T-helper 2 cell treated with Interferon-gamma antibody and Interleukin-4, amounts not matched to agents 5 μg/mL and 100 μg/mL, for 36 hours (primary cell): ENCODE measurements around the gene MYL12B.
"Not testable (repeated sequence)": the region's sequence is repeated elsewhere in the genome, so short reads cannot be mapped to it uniquely, and the experiment has no call there.

Source experiments
- DNase-seq: peaks from one replicate; pipeline ENCODE4 v3.0.0; 2021; ENCODE audit warnings: low spot score
- H3K27ac Mint-ChIP-seq: one replicate; pipeline ENCODE4 v1.8.0; 2021; ENCODE audit warnings: mild to moderate bottlenecking, mixed read lengths
- H3K27me3 Mint-ChIP-seq: one replicate; pipeline ENCODE4 v1.8.0; 2021; ENCODE audit warnings: low read depth, mixed read lengths
- H3K36me3 Mint-ChIP-seq: one replicate; pipeline ENCODE4 v1.8.0; 2021; ENCODE audit warnings: low read depth, mixed read lengths
- H3K4me1 Mint-ChIP-seq: one replicate; pipeline ENCODE4 v1.8.0; 2021; ENCODE audit warnings: low read depth, mixed read lengths
- H3K4me3 Mint-ChIP-seq: one replicate; pipeline ENCODE4 v1.8.0; 2022; ENCODE audit warnings: mild to moderate bottlenecking, moderate library complexity, mixed read lengths
- H3K9me3 Mint-ChIP-seq: one replicate; pipeline ENCODE4 v1.8.0; 2021; ENCODE audit warnings: mixed read lengths

The MYL12B gene

GRCh38 chr18:3261373-3262233 is at the start of gene MYL12B:
MYL12B (plus strand) TSS chr18:3262133; CDS start chr18:3272899, 10,766 bp downstream.
- Mint-ChIP-seq H3K9me3 (no peaks in the 10 kb centered on the region), H3K36me3 (peaks cover 50% of the 10 kb centered on the region), H3K27ac (peak within 1 kb of the TSS; percentile 99), H3K4me1 (peaks cover 77% of the 10 kb centered on the region), H3K4me3 (peak within 1 kb of the TSS; percentile 96), H3K27me3 (no peaks in the 10 kb centered on the region)
- DNase-seq, result peak; percentile 80

- DNase-seq, result no peak
- H3K27me3 Mint-ChIP-seq, result no peaks in the 10 kb centered on the region
- no peak overlapping the region for H3K4me3 Mint-ChIP-seq
- H3K9me3 Mint-ChIP-seq, result no peaks in the 10 kb centered on the region
- H3K27ac Mint-ChIP-seq, result no peak overlapping the region
- peaks cover 15% of the 10 kb centered on the region for H3K4me1 Mint-ChIP-seq
- H3K36me3 Mint-ChIP-seq, result no peaks in the 10 kb centered on the region
Measured at GRCh38 chr18:3212657-3213056, 49.3 kb upstream of the MYL12B start.

GRCh38 chr18:3213300-3214059 is 48.5 kb upstream of the MYL12B start:
- no peak overlapping the region for H3K27ac Mint-ChIP-seq
- peaks cover 15% of the 10 kb centered on the region for H3K4me1 Mint-ChIP-seq
- H3K36me3 Mint-ChIP-seq, result no peaks in the 10 kb centered on the region
- no peaks in the 10 kb centered on the region for H3K27me3 Mint-ChIP-seq
- DNase-seq, result no peak
- no peaks in the 10 kb centered on the region for H3K9me3 Mint-ChIP-seq
- H3K4me3 Mint-ChIP-seq, result no peak overlapping the region

- DNase-seq, result no peak
- Mint-ChIP-seq H3K9me3 (no peaks in the 10 kb centered on the region), H3K36me3 (no peaks in the 10 kb centered on the region), H3K27ac (no peak overlapping the region), H3K27me3 (peaks cover 10% of the 10 kb centered on the region), H3K4me1 (peaks cover 12% of the 10 kb centered on the region), H3K4me3 (no peak overlapping the region)
Measured at GRCh38 chr18:3214855-3215637, 46.9 kb upstream of the MYL12B start.

GRCh38 chr18:3216987-3217386 is 44.9 kb upstream of the MYL12B start:
- H3K4me3 Mint-ChIP-seq, result no peak overlapping the region
- H3K4me1 Mint-ChIP-seq, result peaks cover 11% of the 10 kb centered on the region
- H3K9me3 Mint-ChIP-seq, result no peaks in the 10 kb centered on the region
- no peak for DNase-seq
- H3K36me3 Mint-ChIP-seq, result no peaks in the 10 kb centered on the region
- peaks cover 21% of the 10 kb centered on the region for H3K27me3 Mint-ChIP-seq
- H3K27ac Mint-ChIP-seq, result no peak overlapping the region

- peaks cover 30% of the 10 kb centered on the region for H3K27me3 Mint-ChIP-seq
- H3K4me3 Mint-ChIP-seq, result no peak overlapping the region
- H3K9me3 Mint-ChIP-seq, result no peaks in the 10 kb centered on the region
- peaks cover 9% of the 10 kb centered on the region for H3K4me1 Mint-ChIP-seq
- no peak for DNase-seq
- H3K36me3 Mint-ChIP-seq, result no peaks in the 10 kb centered on the region
- H3K27ac Mint-ChIP-seq, result no peak overlapping the region
Measured at GRCh38 chr18:3217948-3218647, 43.8 kb upstream of the MYL12B start.

GRCh38 chr18:3218819-3219218 is 43.1 kb upstream of the MYL12B start:
- no peaks in the 10 kb centered on the region for H3K36me3 Mint-ChIP-seq
- no peaks in the 10 kb centered on the region for H3K9me3 Mint-ChIP-seq
- H3K27ac Mint-ChIP-seq, result no peak overlapping the region
- peaks cover 32% of the 10 kb centered on the region for H3K27me3 Mint-ChIP-seq
- no peak for DNase-seq
- H3K4me1 Mint-ChIP-seq, result peaks cover 8% of the 10 kb centered on the region
- no peak overlapping the region for H3K4me3 Mint-ChIP-seq

- peaks cover 32% of the 10 kb centered on the region for H3K27me3 Mint-ChIP-seq
- no peaks in the 10 kb centered on the region for H3K9me3 Mint-ChIP-seq
- H3K27ac Mint-ChIP-seq, result no peak overlapping the region
- peaks cover 8% of the 10 kb centered on the region for H3K4me1 Mint-ChIP-seq
- DNase-seq, result no peak
- no peak overlapping the region for H3K4me3 Mint-ChIP-seq
- H3K36me3 Mint-ChIP-seq, result no peaks in the 10 kb centered on the region
Measured at GRCh38 chr18:3219241-3219630, 42.7 kb upstream of the MYL12B start.

GRCh38 chr18:3219631-3220335 is 42.1 kb upstream of the MYL12B start, which contains the start of gene MYOM1:
MYOM1 (minus strand) TSS chr18:3219968; CDS start chr18:3215223, 4,745 bp downstream.
- H3K27ac Mint-ChIP-seq, result no peak within 1 kb of the TSS
- DNase-seq, result no peak
- H3K27me3 Mint-ChIP-seq, result peaks cover 32% of the 10 kb centered on the region

GRCh38 chr18:3220868-3221267 is 41.1 kb upstream of the MYL12B start:
- H3K27me3 Mint-ChIP-seq, result peaks cover 32% of the 10 kb centered on the region
- H3K36me3 Mint-ChIP-seq, H3K9me3 Mint-ChIP-seq, H3K4me1 Mint-ChIP-seq, DNase-seq, H3K27ac Mint-ChIP-seq, H3K4me3 Mint-ChIP-seq: not testable (repeated sequence)

More at GRCh38 chr18:3219631-3220335, 42.1 kb upstream of the MYL12B start, which contains the start of gene MYOM1:
- Mint-ChIP-seq H3K36me3 (no peaks in the 10 kb centered on the region), H3K4me1 (peaks cover 8% of the 10 kb centered on the region), H3K9me3 (no peaks in the 10 kb centered on the region), H3K4me3 (no peak within 1 kb of the TSS)

GRCh38 chr18:3221496-3221895 is 40.4 kb upstream of the MYL12B start:
- DNase-seq, result no peak
- H3K36me3 Mint-ChIP-seq, result no peaks in the 10 kb centered on the region
- H3K9me3 Mint-ChIP-seq, result no peaks in the 10 kb centered on the region
- peaks cover 35% of the 10 kb centered on the region for H3K27me3 Mint-ChIP-seq
- H3K27ac Mint-ChIP-seq, result no peak overlapping the region
- H3K4me3 Mint-ChIP-seq, result no peak overlapping the region
- H3K4me1 Mint-ChIP-seq, result peaks cover 8% of the 10 kb centered on the region

GRCh38 chr18:3223356-3223755 is 38.6 kb upstream of the MYL12B start:
- Mint-ChIP-seq H3K4me3 (no peak overlapping the region), H3K27me3 (peaks cover 40% of the 10 kb centered on the region), H3K4me1 (peaks cover 8% of the 10 kb centered on the region), H3K36me3 (no peaks in the 10 kb centered on the region), H3K27ac (no peak overlapping the region), H3K9me3 (no peaks in the 10 kb centered on the region)
- DNase-seq, result no peak

- no peak for DNase-seq
- Mint-ChIP-seq H3K36me3 (no peaks in the 10 kb centered on the region), H3K4me3 (no peak overlapping the region), H3K27ac (no peak overlapping the region), H3K27me3 (peaks cover 39% of the 10 kb centered on the region), H3K4me1 (peaks cover 12% of the 10 kb centered on the region), H3K9me3 (no peaks in the 10 kb centered on the region)
Measured at GRCh38 chr18:3224223-3224622, 37.7 kb upstream of the MYL12B start.
